ENCODE measurements around the gene GET4. TPM values are rescaled to one million over a fixed set of nuclear protein-coding genes. Genes with fewer than 3 reads are reported as not detected.
A peak's percentile ranks its signal among the peaks of the same experiment; 100 is the strongest.

The GET4 gene
- total and polyA plus RNA-seq, 2 of the 13 experiments (the other 11 are each of a cell fraction or from before 2014, with no cell fraction given): 28.2 to 35.2 TPM

GRCh38 chr7:873367-874002, 2.9 kb upstream of the GET4 start (continued):
- TF ChIP-seq REPIN1 (CRISPR knock-in tag; IDR thresholded peaks at IDR 0.05; ENCODE audit: borderline replicate concordance, low read depth) (peak; percentile 89; the same call in 1 of the 2 replicates), TERF1 (CRISPR knock-in tag; IDR thresholded peaks at IDR 0.05) (no peak), ZNF34 (CRISPR knock-in tag; IDR thresholded peaks at IDR 0.05; ENCODE audit: borderline replicate concordance) (no peak), MED1 (CRISPR knock-in tag; IDR thresholded peaks at IDR 0.05) (peak; percentile 90), FOXP4 (CRISPR knock-in tag; IDR thresholded peaks at IDR 0.05) (peak; percentile 61), ZNF337 (CRISPR knock-in tag; IDR thresholded peaks at IDR 0.05; ENCODE audit: borderline replicate concordance, low read depth) (0 out of 2 replicates have a peak, but pooled peaks have one; percentile 49), NPAS2 (CRISPR knock-in tag; IDR thresholded peaks at IDR 0.05; ENCODE audit: borderline replicate concordance) (no peak), TP53 (CRISPR knock-in tag; conservative IDR thresholded peaks at IDR 0.05) (peak; percentile 85; the same call in 1 of the 2 replicates)

Data from HepG2 (cell line).